GM06990 (cell line): ENCODE measurements around the gene TTLL8.
A peak's percentile ranks its signal among the peaks of the same experiment; 100 is the strongest.

Experiments used
- DNase-seq: peaks from one replicate; pipeline ENCODE4 v3.0.0-alpha.2; 2011; ENCODE audit not compliant: insufficient read length; ENCODE audit errors: extremely low read depth
- H3K27me3 ChIP-seq: replicated peaks from 2 replicates; pipeline ENCODE4 v1.6.0; 2011; ENCODE audit warnings: low read length; ENCODE audit not compliant: control insufficient read depth, insufficient read depth
- H3K36me3 ChIP-seq: 2 replicates; pipeline ENCODE4 v1.5.1; 2011; ENCODE audit warnings: low read length; ENCODE audit not compliant: control insufficient read depth, insufficient read depth
- H3K4me3 ChIP-seq: replicated peaks from 2 replicates; pipeline ENCODE4 v1.5.1; 2011; ENCODE audit warnings: low read depth, mild to moderate bottlenecking, control low read depth, low read length
- CTCF ChIP-seq: IDR thresholded peaks from 2 replicates; pipeline ENCODE4 v1.5.1; 2011; ENCODE audit warnings: low read length, control low read depth, mild to moderate bottlenecking, inconsistent platforms; ENCODE audit not compliant: insufficient read depth, poor library complexity, severe bottlenecking

Gene TTLL8

DNA sequence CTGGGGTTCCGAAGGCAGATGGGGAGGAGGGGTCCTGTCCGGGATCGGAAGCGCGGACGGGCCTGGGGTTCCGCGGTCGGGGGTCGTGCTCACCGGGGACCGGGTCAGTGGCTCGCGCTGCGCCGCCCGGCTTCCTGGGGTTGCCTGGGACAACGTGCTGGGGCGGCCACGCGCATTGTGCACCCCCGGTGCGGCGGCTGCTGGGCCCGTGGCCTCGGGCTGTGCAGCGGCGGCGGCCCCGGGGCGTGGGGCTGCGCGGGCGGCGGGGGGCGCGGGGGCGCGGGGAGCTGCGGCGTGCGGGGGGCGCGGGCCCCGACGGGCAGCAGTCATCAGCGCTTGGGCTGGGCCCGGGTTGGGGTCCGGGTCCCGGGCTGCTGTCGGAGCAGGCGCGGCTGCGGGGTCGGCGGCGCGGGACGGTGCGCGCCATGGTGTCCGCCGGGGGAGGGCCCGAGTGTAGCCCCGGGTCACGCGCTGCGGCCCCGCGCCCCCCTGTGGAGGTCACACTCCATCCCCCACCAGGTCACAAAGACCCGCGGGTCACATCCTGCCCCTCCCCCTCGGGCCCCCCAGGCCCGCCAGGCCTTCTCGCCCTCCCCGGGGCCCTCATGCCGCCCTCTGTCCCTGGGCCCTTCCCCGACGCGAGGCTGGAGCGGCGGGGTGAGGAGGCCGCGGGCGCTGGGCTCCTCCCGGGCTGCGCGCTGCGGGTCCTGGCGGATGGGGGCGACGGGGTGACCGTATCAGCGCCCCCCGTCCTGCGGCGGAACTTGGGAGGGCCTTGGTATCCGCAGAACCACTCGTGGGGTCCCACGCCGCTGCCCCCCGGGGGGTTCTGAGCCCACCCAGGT is at the start of gene TTLL8:
Gene TTLL8, minus strand, starts transcription at position 238 of the 845 bp plus-strand sequence.
- no peaks in the 10 kb centered on the region for H3K36me3 ChIP-seq
- no peak within 1 kb of the TSS for H3K4me3 ChIP-seq
- peaks cover 1% of the 10 kb centered on the region; the same call in 1 of the 2 replicates for H3K27me3 ChIP-seq
- DNase-seq: no peak
- no peak for TF ChIP-seq CTCF

DNA sequence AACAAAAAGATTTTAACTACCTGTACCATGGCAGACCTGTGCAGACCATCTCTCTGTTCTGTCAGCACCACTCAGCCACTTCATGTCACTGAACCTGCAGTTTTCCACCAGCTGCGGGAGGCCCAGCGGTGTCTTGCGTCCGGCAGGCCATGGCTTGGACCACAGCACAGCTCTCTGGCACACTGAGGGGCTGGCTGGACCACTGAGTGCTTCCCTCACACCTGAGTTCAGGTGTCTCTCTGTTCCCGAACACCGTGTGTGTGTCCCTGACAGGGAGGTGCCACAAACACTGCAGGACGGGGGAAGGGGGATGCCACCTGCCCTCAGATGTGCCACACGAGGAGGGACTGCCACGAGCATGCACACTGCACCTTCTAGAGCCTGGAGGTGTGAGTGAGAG is 49.4 kb upstream of the TTLL8 start:
- no peak overlapping the region for H3K4me3 ChIP-seq
- H3K27me3 ChIP-seq: no peaks in the 10 kb centered on the region; the same call in 1 of the 2 replicates
- H3K36me3 ChIP-seq: no peaks in the 10 kb centered on the region
- no peak for TF ChIP-seq CTCF
- no peak for DNase-seq

- H3K27me3 ChIP-seq: no peaks in the 10 kb centered on the region
- DNase-seq: no peak
- H3K36me3 ChIP-seq: no peaks in the 10 kb centered on the region
- TF ChIP-seq CTCF: no peak
- no peak overlapping the region for H3K4me3 ChIP-seq
These were observed 47.4 kb upstream of the TTLL8 start for GRCh38 chr22:50105208-50106100.

DNA sequence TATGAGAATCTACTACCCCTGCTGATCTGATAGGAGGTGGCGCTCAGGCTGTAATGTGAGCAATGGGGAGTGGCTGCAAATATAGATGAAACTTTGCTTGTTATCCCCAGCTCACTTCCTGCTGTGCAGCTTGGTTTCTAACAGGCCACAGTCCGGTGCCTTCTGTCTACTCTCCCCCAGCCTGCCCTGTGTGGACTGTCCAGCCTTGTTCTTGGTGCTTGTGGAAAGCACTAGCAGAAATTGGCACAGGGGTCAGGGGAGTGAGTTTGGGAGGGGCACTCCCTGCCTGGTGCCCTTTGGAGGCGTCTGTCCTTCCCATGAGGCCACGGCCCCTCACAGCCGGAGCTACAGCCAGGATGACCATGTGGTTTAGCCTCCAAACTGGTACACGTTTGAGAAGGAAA is 46.0 kb upstream of the TTLL8 start:
- Histone ChIP-seq H3K4me3 (no peak overlapping the region), H3K36me3 (no peaks in the 10 kb centered on the region), H3K27me3 (no peaks in the 10 kb centered on the region)
- no peak for TF ChIP-seq CTCF
- DNase-seq: no peak

DNA sequence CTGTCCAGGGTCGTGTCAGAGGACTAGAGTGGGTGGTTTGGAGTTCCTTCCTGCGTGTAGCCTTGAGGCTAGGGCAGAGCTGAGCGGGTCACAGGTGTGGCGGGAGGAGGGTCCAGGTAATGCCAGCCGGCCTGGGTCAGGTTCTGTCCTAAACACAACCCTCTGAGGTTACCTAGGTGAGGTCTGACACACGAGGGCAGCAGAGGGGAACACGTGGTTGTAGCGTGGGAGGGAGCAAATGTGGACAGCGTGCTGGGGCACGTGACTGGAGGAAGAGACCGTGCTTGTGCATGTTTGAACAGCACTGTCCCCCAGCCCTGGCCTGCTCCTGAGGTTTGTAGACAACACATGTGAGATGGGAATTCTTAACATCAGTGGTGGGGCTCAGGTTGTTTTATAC is 44.8 kb upstream of the TTLL8 start:
- Histone ChIP-seq H3K36me3 (no peaks in the 10 kb centered on the region), H3K4me3 (no peak overlapping the region), H3K27me3 (no peaks in the 10 kb centered on the region)
- DNase-seq: no peak
- peak; percentile 25 for TF ChIP-seq CTCF
